ENCODE results near the gene CAMK2G. TPM values are rescaled to one million over a fixed set of nuclear protein-coding genes. Genes with fewer than 3 reads are reported as not detected.
"Not testable (repeated sequence)": the region's sequence is repeated elsewhere in the genome, so short reads cannot be mapped to it uniquely, and the experiment has no call there.

The CAMK2G gene
- 16.5 and 24.0 TPM in 2 replicates for total RNA-seq (2014; rRNA removed; shearing (Covaris generic); ENCODE audit: low replicate concordance)

- no peaks in the 10 kb centered on the region for H3K27me3 ChIP-seq
- H3K9me3 ChIP-seq = no peaks in the 10 kb centered on the region
- DNase-seq = peak; percentile 89
- peak within 1 kb of the TSS; percentile 67 for H3K4me3 ChIP-seq
- peaks cover 20% of the 10 kb centered on the region for H3K36me3 ChIP-seq
These were observed at the start of gene CAMK2G for GRCh38 chr10:73874267-73875138. Gene CAMK2G (minus strand): TSS chr10:73874555. CDS start chr10:73874461, 94 bp downstream.

- no peaks in the 10 kb centered on the region for H3K36me3 ChIP-seq
- no peak for DNase-seq
- no peaks in the 10 kb centered on the region for H3K9me3 ChIP-seq
- H3K4me3 ChIP-seq = no peak overlapping the region
- no peaks in the 10 kb centered on the region for H3K27me3 ChIP-seq
These were observed 48.4 kb upstream of the CAMK2G start for GRCh38 chr10:73922864-73923133.

GRCh38 chr10:73922007-73922863, 47.9 kb upstream of the CAMK2G start:
- Histone ChIP-seq H3K4me3 (no peak overlapping the region), H3K36me3 (no peaks in the 10 kb centered on the region; the same call in none of the 2 replicates), H3K9me3 (no peaks in the 10 kb centered on the region), H3K27me3 (no peaks in the 10 kb centered on the region)
- no peak for DNase-seq

GRCh38 chr10:73920089-73920488, 45.7 kb upstream of the CAMK2G start:
- peaks cover 21% of the 10 kb centered on the region for H3K36me3 ChIP-seq
- no peaks in the 10 kb centered on the region for H3K27me3 ChIP-seq
- H3K9me3 ChIP-seq = no peaks in the 10 kb centered on the region
- peak; percentile 79 for DNase-seq
- no peak overlapping the region for H3K4me3 ChIP-seq

- H3K9me3 ChIP-seq, H3K27me3 ChIP-seq, DNase-seq, H3K4me3 ChIP-seq: not testable (repeated sequence)
- H3K36me3 ChIP-seq = peaks cover 27% of the 10 kb centered on the region
These were observed 45.1 kb upstream of the CAMK2G start for GRCh38 chr10:73919481-73919880.

GRCh38 chr10:73917566-73918305, 43.4 kb upstream of the CAMK2G start:
- H3K4me3 ChIP-seq = no peak overlapping the region
- no peaks in the 10 kb centered on the region for H3K27me3 ChIP-seq
- no peak for DNase-seq
- H3K36me3 ChIP-seq = peaks cover 45% of the 10 kb centered on the region
- no peaks in the 10 kb centered on the region for H3K9me3 ChIP-seq

GRCh38 chr10:73916761-73917470, 42.6 kb upstream of the CAMK2G start:
- H3K36me3 ChIP-seq = peaks cover 53% of the 10 kb centered on the region
- no peak overlapping the region for H3K4me3 ChIP-seq
- H3K27me3 ChIP-seq = no peaks in the 10 kb centered on the region
- no peaks in the 10 kb centered on the region for H3K9me3 ChIP-seq
- DNase-seq = no peak

- Histone ChIP-seq H3K27me3 (no peaks in the 10 kb centered on the region), H3K4me3 (peak overlapping the region; percentile 4), H3K36me3 (peaks cover 59% of the 10 kb centered on the region), H3K9me3 (no peaks in the 10 kb centered on the region)
- DNase-seq = no peak
These were observed 41.0 kb upstream of the CAMK2G start for GRCh38 chr10:73915206-73915851.

- H3K27me3 ChIP-seq = no peaks in the 10 kb centered on the region
- no peaks in the 10 kb centered on the region for H3K9me3 ChIP-seq
- peaks cover 59% of the 10 kb centered on the region for H3K36me3 ChIP-seq
- no peak for DNase-seq
- peak overlapping the region; percentile 66 for H3K4me3 ChIP-seq
These were observed 39.7 kb upstream of the CAMK2G start for GRCh38 chr10:73914036-73914435.

GRCh38 chr10:73911553-73912004, 37.2 kb upstream of the CAMK2G start:
- peaks cover 53% of the 10 kb centered on the region for H3K36me3 ChIP-seq
- DNase-seq = no peak
- peak overlapping the region; percentile 66 for H3K4me3 ChIP-seq
- H3K9me3 ChIP-seq = no peaks in the 10 kb centered on the region
- H3K27me3 ChIP-seq = no peaks in the 10 kb centered on the region

- Histone ChIP-seq H3K27me3 (no peaks in the 10 kb centered on the region), H3K9me3 (no peaks in the 10 kb centered on the region), H3K36me3 (peaks cover 46% of the 10 kb centered on the region), H3K4me3 (peak within 1 kb of the TSS; percentile 66)
- DNase-seq = peak; percentile 68
These were observed 36.6 kb upstream of the CAMK2G start, which contains the start of gene PLAU for GRCh38 chr10:73910764-73911552. Gene PLAU (plus strand): TSS chr10:73911132. CDS start chr10:73911556, 424 bp downstream.

- no peak for DNase-seq
- peak overlapping the region; percentile 66 for H3K4me3 ChIP-seq
These were observed 36.0 kb upstream of the CAMK2G start for GRCh38 chr10:73910401-73910763.

GRCh38 chr10:73909540-73910115, 35.3 kb upstream of the CAMK2G start:
- H3K9me3 ChIP-seq = no peaks in the 10 kb centered on the region
- no peak for DNase-seq
- H3K36me3 ChIP-seq = peaks cover 33% of the 10 kb centered on the region
- H3K4me3 ChIP-seq = no peak overlapping the region
- H3K27me3 ChIP-seq = no peaks in the 10 kb centered on the region

More at GRCh38 chr10:73910401-73910763, 36.0 kb upstream of the CAMK2G start:
- peaks cover 41% of the 10 kb centered on the region for H3K36me3 ChIP-seq
- no peaks in the 10 kb centered on the region for H3K27me3 ChIP-seq
- no peaks in the 10 kb centered on the region for H3K9me3 ChIP-seq

- peaks cover 27% of the 10 kb centered on the region for H3K36me3 ChIP-seq
- no peak overlapping the region for H3K4me3 ChIP-seq
- no peaks in the 10 kb centered on the region for H3K9me3 ChIP-seq
- no peaks in the 10 kb centered on the region for H3K27me3 ChIP-seq
- peak; percentile 96 for DNase-seq
These were observed 34.6 kb upstream of the CAMK2G start for GRCh38 chr10:73908853-73909539.
